GM12878 (cell line): Measurements from ENCODE around the gene ZCCHC18. TPM values are rescaled to one million over a fixed set of nuclear protein-coding genes. Genes with fewer than 3 reads are reported as not detected.
A peak's percentile ranks its signal among the peaks of the same experiment; 100 is the strongest.

ENCODE experiments used
- ATAC-seq: fragments of 200-7000 bp; cut with Tn5 transposase; 3 replicates; pipeline ENCODE4 v1.9.1; 2020; ENCODE audit warnings: mild to moderate bottlenecking, moderate library complexity
- BruUV-seq: library from RNA; stranded (reverse); fragments of 400-500 nt; replicated peaks from 2 replicates; lab custom pipeline; 2021; lab: Mats Ljungman, UMichigan
- CTCF ChIA-PET: fragments of 300-600 bp; sonication (Branson Sonifier 250); formaldehyde crosslinking; extraction: SDS; loops from one replicate; lab custom pipeline; 2021; ENCODE audit warnings: inconsistent platforms; lab: Yijun Ruan, JAX
- POLR2A ChIA-PET: fragments of 350-600 bp; formaldehyde crosslinking; extraction: SDS; loops from one replicate; lab custom pipeline; 2021; ENCODE audit warnings: inconsistent platforms; lab: Charles Lee
- RAD21 ChIA-PET: fragments of 300-600 bp; sonication (Branson Sonifier 250); formaldehyde crosslinking; loops from one replicate; lab custom pipeline; 2023; ENCODE audit warnings: antibody characterized with exemption; ENCODE audit not compliant: unreplicated experiment; lab: Charles Lee
- SMC1A ChIA-PET: fragments of 300-600 bp; sonication (Branson Sonifier 250); formaldehyde crosslinking; loops from one replicate; lab custom pipeline; 2023; ENCODE audit not compliant: unreplicated experiment, uncharacterized antibody; lab: Charles Lee
- DNase-seq: peaks from one replicate; pipeline ENCODE4 v3.0.0-alpha.2; 2011; ENCODE audit warnings: low read depth, low spot score
- FAIRE-seq: peaks from 3 replicates; lab custom pipeline; 2011; peaks lifted over from hg19 to GRCh38; lab: Jason Lieb, UNC
- H2AFZ ChIP-seq: 2 replicates; pipeline ENCODE4 v1.6.0; 2011; ENCODE audit warnings: low read depth, low read length, control low read depth; ENCODE audit not compliant: control insufficient read depth
- H3K27ac ChIP-seq: 2 replicates; pipeline ENCODE4 v1.5.1; 2011; ENCODE audit warnings: control low read depth; ENCODE audit not compliant: control insufficient read depth, insufficient read depth
- H3K27me3 ChIP-seq, 2 experiments: replicated peaks in 1 of 2; 2 replicates each; pipeline versions ENCODE4 v1.6.0 to v1.6.1; 2011; ENCODE audit warnings: low read length in 1 of 2; ENCODE audit not compliant: control insufficient read depth in 2 of 2, insufficient read depth in 2 of 2
- H3K36me3 ChIP-seq, 2 experiments: 2 replicates each; pipeline ENCODE4 v1.5.1; 2011; ENCODE audit warnings: low read length in 1 of 2; ENCODE audit not compliant: control insufficient read depth in 2 of 2, insufficient read depth in 2 of 2
- H3K4me1 ChIP-seq: 2 replicates; pipeline ENCODE4 v1.6.1; 2011; ENCODE audit warnings: mild to moderate bottlenecking, low read length, moderate library complexity, mixed read lengths; ENCODE audit not compliant: control insufficient read depth, insufficient read depth
- H3K4me2 ChIP-seq: 2 replicates; pipeline ENCODE4 v1.6.0; 2011; ENCODE audit warnings: control low read depth; ENCODE audit not compliant: control insufficient read depth, insufficient read depth
- H3K4me3 ChIP-seq: fragments of 200-600 bp; sonication (generic); 2 replicates; pipeline ENCODE4 v1.5.1; 2016
- H3K79me2 ChIP-seq: 2 replicates; pipeline ENCODE4 v1.6.0; 2011; ENCODE audit warnings: low read length; ENCODE audit not compliant: control insufficient read depth, insufficient read depth
- H3K9ac ChIP-seq: 2 replicates; pipeline ENCODE4 v1.8.0; 2011; ENCODE audit warnings: low read length, control low read depth, mixed read lengths; ENCODE audit not compliant: control insufficient read depth, insufficient read depth
- H3K9me3 ChIP-seq: replicated peaks from 3 replicates; pipeline ENCODE4 v1.5.1; 2011; ENCODE audit warnings: mild to moderate bottlenecking, low read length; ENCODE audit not compliant: control insufficient read depth, insufficient read depth
- H4K20me1 ChIP-seq: 2 replicates; pipeline ENCODE4 v1.6.0; 2011; ENCODE audit not compliant: control insufficient read depth, insufficient read depth
- EED ChIP-seq: sonication (generic); IDR thresholded peaks from 2 replicates; pipeline ENCODE4 v1.6.1; 2016; ENCODE audit warnings: antibody characterized with exemption, low read depth
- JUNB ChIP-seq: IDR thresholded peaks from 2 replicates; pipeline ENCODE4 v1.6.1; 2016; ENCODE audit warnings: antibody characterized with exemption, mild to moderate bottlenecking
- LARP7 ChIP-seq: fragments of 450-650 bp; IDR thresholded peaks from 2 replicates; pipeline ENCODE4 v1.6.1; 2017; ENCODE audit warnings: mild to moderate bottlenecking
- MLLT1 ChIP-seq: fragments of 450-650 bp; IDR thresholded peaks from 2 replicates; pipeline ENCODE4 v1.6.1; 2016; ENCODE audit warnings: mild to moderate bottlenecking
- NFIC ChIP-seq: IDR thresholded peaks from 2 replicates; pipeline ENCODE4 v1.6.1; 2012; ENCODE audit warnings: low read depth, mild to moderate bottlenecking, inconsistent platforms, low read length, moderate library complexity
- SMARCA5 ChIP-seq: fragments of 450-650 bp; IDR thresholded peaks from 2 replicates; pipeline ENCODE4 v1.6.1; 2017; ENCODE audit warnings: mild to moderate bottlenecking
- STAT1 ChIP-seq: fragments of 450-650 bp; conservative IDR thresholded peaks from 2 replicates; pipeline ENCODE4 v1.6.1; 2014; ENCODE audit warnings: antibody characterized with exemption, mild to moderate bottlenecking
- ZBED1 ChIP-seq: IDR thresholded peaks from 2 replicates; pipeline ENCODE4 v1.6.1; 2016; ENCODE audit warnings: borderline replicate concordance
- WGBS: methylation state at CpG from one replicate; pipeline ENCODE4 v1.1.6; 2016; ENCODE audit warnings: low lambda C conversion rate; ENCODE audit not compliant: insufficient replicate concordance, insufficient coverage; ENCODE audit errors: missing lambda C conversion rate; 5-methylcytosine and 5-hydroxymethylcytosine counted together
- in situ Hi-C: fragments of 300-500 bp; cut with MboI; formaldehyde crosslinking; loops from 9 replicates; pipeline ENCODE4 v1.14.3; 2018; ENCODE audit warnings: mixed read lengths
- intact Hi-C: fragments of 100-400 bp; cut with micrococcal nuclease; formaldehyde crosslinking; loops from one replicate; pipeline ENCODE4 v1.14.2; 2022; ENCODE audit not compliant: unreplicated experiment
- polyA plus RNA-seq, 11 experiments: library from polyadenylated mRNA; depleted of rRNA in 4 of 11; unstranded in 6 of 11; stranded (reverse) in 5 of 11; fragments of >200 nt; fragmentation: Nextera tagmentation in 4 of 11; fragmentation: Illumina TruSeq in 1 of 11; extraction: Ambion mirVana in 4 of 11; extraction: Trizol in 1 of 11; gene quantifications; 1 replicate in 1 of 11; 2 replicates in 10 of 11; pipeline versions ENCODE4 v1.2.1 to v1.2.3, GENCODE V29; 2011 to 2016; ENCODE audit warnings: inconsistent platforms in 2 of 11, missing spikeins in 2 of 11, low read depth in 1 of 11
- total RNA-seq, 4 experiments: library from RNA; depleted of rRNA in 3 of 4; stranded (reverse); fragments of >200 nt in 3 of 4; fragmentation: Illumina TruSeq in 1 of 4; extraction: Trizol in 1 of 4; gene quantifications; 2 replicates each; pipeline versions ENCODE4 v1.2.1 to v1.2.3, GENCODE V29; 2013 to 2021
- TF ChIP-seq, protein P1 (sequence below): IDR thresholded peaks from 2 replicates; pipeline ENCODE4 v1.6.1; 2012; ENCODE audit warnings: improper control_type of control experiment, low read depth, low read length; ENCODE audit not compliant: insufficient replicate concordance
- TF ChIP-seq, protein P2 (sequence below): IDR thresholded peaks from 2 replicates; pipeline ENCODE4 v1.6.1; 2011; ENCODE audit warnings: borderline replicate concordance, low read depth, mild to moderate bottlenecking, moderate library complexity, low read length; ENCODE audit not compliant: insufficient read depth, poor library complexity, severe bottlenecking

The ZCCHC18 gene
- total and polyA plus RNA-seq, 10 of the 15 experiments (the other 5 are each of a cell fraction or from before 2014, with no cell fraction given): 1.0 to 4.2 (median 2.3) TPM

DNA sequence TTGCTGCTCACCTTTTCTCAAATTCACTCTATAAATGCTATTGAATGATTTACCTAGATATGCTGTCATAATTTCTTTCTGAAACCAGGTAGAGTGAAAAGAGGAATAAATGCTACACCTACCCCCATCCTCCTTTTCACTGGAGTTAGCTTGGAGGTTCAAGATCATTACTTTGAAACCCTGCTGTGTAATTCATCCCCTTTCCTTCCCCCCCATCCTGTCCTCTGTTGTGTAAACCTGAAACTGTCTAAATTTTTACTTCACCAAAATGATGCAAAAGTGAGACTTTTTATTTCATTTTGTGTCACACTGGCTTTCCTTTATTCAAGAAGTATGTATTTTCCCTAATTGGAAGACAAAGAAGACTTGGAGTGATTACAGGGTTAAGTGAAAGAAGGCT, 5.4 kb downstream of the ZCCHC18 start:
- Histone ChIP-seq H3K9me3 (no peaks in the 10 kb centered on the region), H3K9ac (no peak overlapping the region), H3K4me2 (no peak overlapping the region), H2AFZ (no peak overlapping the region), H4K20me1 (no peaks in the 10 kb centered on the region), H3K27ac (no peak overlapping the region), H3K4me1 (no peaks in the 10 kb centered on the region), H3K79me2 (no peaks in the 10 kb centered on the region), H3K4me3 (no peak overlapping the region), H3K36me3 (no peaks in the 10 kb centered on the region), H3K27me3 (no peaks in the 10 kb centered on the region)
- SMC1A ChIA-PET: no interaction called here
- ATAC-seq (peak; percentile 43; the same call in 2 of the 3 replicates), FAIRE-seq (no peak), DNase-seq (no peak)
- TF ChIP-seq ZBED1 (no peak), NFIC (peak; percentile 38; the same call in 1 of the 2 replicates), EED (no peak), JUNB (peak; percentile 32; the same call in 1 of the 2 replicates)
- RAD21 ChIA-PET: no interaction called here
- intact Hi-C loops (no loop called here), in situ Hi-C loops (no loop called here)
- BruUV-seq: no TSS peak
- CTCF ChIA-PET: no interaction called here
- POLR2A ChIA-PET: no interaction called here

- Histone ChIP-seq H3K4me3 (no peak overlapping the region), H3K4me2 (no peak overlapping the region), H3K4me1 (no peaks in the 10 kb centered on the region), H3K9ac (no peak overlapping the region), H2AFZ (no peak overlapping the region), H3K27me3 (no peaks in the 10 kb centered on the region), H3K9me3 (no peaks in the 10 kb centered on the region), H3K79me2 (no peaks in the 10 kb centered on the region), H3K27ac (no peak overlapping the region), H4K20me1 (no peaks in the 10 kb centered on the region), H3K36me3 (no peaks in the 10 kb centered on the region)
- intact Hi-C loops (no loop called here), in situ Hi-C loops (no loop called here)
- RAD21 ChIA-PET: interaction anchor here (1.1 kb wide), 1 partner anchor 20 kb away, joined by 4 read pairs; no protein-coding TSS in a partner anchor
- BruUV-seq: no TSS peak
- CTCF ChIA-PET: interaction anchor here (1.0 to 1.3 kb wide), 2 partner anchors 12 to 17 kb away, joined by 4 to 5 read pairs; no protein-coding TSS in a partner anchor
- no peak for DNase-seq
- peak; percentile 38 for ATAC-seq
- POLR2A ChIA-PET: no interaction called here
- FAIRE-seq: no peak
- 20% methylated on average over 1 of the region's 1 CpG for WGBS
- SMC1A ChIA-PET: interaction anchor here (1.2 kb wide), 1 partner anchor 9 kb away, joined by 3 read pairs; no protein-coding TSS in a partner anchor
- TF ChIP-seq LARP7 (no peak), STAT1 (no peak), MLLT1 (no peak), SMARCA5 (no peak)
- TF ChIP-seq, protein P1, sequence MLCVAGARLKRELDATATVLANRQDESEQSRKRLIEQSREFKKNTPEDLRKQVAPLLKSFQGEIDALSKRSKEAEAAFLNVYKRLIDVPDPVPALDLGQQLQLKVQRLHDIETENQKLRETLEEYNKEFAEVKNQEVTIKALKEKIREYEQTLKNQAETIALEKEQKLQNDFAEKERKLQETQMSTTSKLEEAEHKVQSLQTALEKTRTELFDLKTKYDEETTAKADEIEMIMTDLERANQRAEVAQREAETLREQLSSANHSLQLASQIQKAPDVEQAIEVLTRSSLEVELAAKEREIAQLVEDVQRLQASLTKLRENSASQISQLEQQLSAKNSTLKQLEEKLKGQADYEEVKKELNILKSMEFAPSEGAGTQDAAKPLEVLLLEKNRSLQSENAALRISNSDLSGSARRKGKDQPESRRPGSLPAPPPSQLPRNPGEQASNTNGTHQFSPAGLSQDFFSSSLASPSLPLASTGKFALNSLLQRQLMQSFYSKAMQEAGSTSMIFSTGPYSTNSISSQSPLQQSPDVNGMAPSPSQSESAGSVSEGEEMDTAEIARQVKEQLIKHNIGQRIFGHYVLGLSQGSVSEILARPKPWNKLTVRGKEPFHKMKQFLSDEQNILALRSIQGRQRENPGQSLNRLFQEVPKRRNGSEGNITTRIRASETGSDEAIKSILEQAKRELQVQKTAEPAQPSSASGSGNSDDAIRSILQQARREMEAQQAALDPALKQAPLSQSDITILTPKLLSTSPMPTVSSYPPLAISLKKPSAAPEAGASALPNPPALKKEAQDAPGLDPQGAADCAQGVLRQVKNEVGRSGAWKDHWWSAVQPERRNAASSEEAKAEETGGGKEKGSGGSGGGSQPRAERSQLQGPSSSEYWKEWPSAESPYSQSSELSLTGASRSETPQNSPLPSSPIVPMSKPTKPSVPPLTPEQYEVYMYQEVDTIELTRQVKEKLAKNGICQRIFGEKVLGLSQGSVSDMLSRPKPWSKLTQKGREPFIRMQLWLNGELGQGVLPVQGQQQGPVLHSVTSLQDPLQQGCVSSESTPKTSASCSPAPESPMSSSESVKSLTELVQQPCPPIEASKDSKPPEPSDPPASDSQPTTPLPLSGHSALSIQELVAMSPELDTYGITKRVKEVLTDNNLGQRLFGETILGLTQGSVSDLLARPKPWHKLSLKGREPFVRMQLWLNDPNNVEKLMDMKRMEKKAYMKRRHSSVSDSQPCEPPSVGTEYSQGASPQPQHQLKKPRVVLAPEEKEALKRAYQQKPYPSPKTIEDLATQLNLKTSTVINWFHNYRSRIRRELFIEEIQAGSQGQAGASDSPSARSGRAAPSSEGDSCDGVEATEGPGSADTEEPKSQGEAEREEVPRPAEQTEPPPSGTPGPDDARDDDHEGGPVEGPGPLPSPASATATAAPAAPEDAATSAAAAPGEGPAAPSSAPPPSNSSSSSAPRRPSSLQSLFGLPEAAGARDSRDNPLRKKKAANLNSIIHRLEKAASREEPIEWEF: no peak
- TF ChIP-seq, protein P2, sequence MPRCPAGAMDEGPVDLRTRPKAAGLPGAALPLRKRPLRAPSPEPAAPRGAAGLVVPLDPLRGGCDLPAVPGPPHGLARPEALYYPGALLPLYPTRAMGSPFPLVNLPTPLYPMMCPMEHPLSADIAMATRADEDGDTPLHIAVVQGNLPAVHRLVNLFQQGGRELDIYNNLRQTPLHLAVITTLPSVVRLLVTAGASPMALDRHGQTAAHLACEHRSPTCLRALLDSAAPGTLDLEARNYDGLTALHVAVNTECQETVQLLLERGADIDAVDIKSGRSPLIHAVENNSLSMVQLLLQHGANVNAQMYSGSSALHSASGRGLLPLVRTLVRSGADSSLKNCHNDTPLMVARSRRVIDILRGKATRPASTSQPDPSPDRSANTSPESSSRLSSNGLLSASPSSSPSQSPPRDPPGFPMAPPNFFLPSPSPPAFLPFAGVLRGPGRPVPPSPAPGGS: no peak
Measured at GRCh38 chrX:104118765-104119164, 6.4 kb downstream of the ZCCHC18 start.
